Heart left ventricle (tissue), 16 donors: Measurements from ENCODE around the gene SLC25A52. TPM values are rescaled to one million over a fixed set of nuclear protein-coding genes. Genes with fewer than 3 reads are reported as not detected.
"Not testable (repeated sequence)": the region's sequence is repeated elsewhere in the genome, so short reads cannot be mapped to it uniquely, and the experiment has no call there.

Experiments
- ATAC-seq, 4 donors: fragments of 200-7000 bp; cut with Tn5 transposase; one replicate each; pipeline ENCODE4 v1.9.1; 2020 to 2022; ENCODE audit warnings: moderate library complexity in 4 of 4, mild to moderate bottlenecking in 3 of 4, moderate number of reproducible peaks in 1 of 4
- DNase-seq, 5 donors: peaks; one replicate each; pipeline ENCODE4 v3.0.0-alpha.2; 2020
- H3K27ac ChIP-seq, 12 donors: fragments of 200-600 bp; sonication (generic) in 4 of 12; one replicate each; pipeline versions ENCODE4 v1.5.0 to v1.8.0; 2016 to 2022; ENCODE audit warnings: mild to moderate bottlenecking in 2 of 12
- H3K27me3 ChIP-seq, 9 donors: fragments of 200-600 bp; sonication (generic) in 2 of 9; one replicate each; pipeline versions ENCODE4 v1.5.1 to v1.8.0; 2016 to 2022; ENCODE audit warnings: mild to moderate bottlenecking in 3 of 9
- H3K36me3 ChIP-seq, 9 donors: fragments of 200-600 bp; sonication (generic) in 2 of 9; one replicate each; pipeline versions ENCODE4 v1.5.0 to v1.8.0; 2018 to 2022; ENCODE audit warnings: mild to moderate bottlenecking in 2 of 9
- H3K4me1 ChIP-seq, 12 donors: fragments of 200-600 bp; sonication (generic) in 4 of 12; one replicate each; pipeline versions ENCODE4 v1.5.0 to v1.8.0; 2016 to 2022; ENCODE audit warnings: mild to moderate bottlenecking in 3 of 12
- H3K4me3 ChIP-seq, 12 donors: fragments of 200-600 bp; sonication (generic) in 4 of 12; one replicate each; pipeline versions ENCODE4 v1.5.0 to v1.8.0; 2017 to 2022; ENCODE audit warnings: mild to moderate bottlenecking in 9 of 12, moderate library complexity in 4 of 12
- H3K9me3 ChIP-seq, 12 donors: fragments of 200-600 bp; sonication (generic) in 4 of 12; one replicate each; pipeline versions ENCODE4 v1.5.0 to v1.8.0; 2016 to 2022; ENCODE audit warnings: mild to moderate bottlenecking in 1 of 12
- POLR2A ChIP-seq, 2 donors: fragments of 450-650 bp; IDR thresholded peaks; one replicate each; pipeline ENCODE4 v1.6.1; 2017; ENCODE audit warnings: antibody characterized with exemption in 2 of 2, mild to moderate bottlenecking in 2 of 2, moderate library complexity in 2 of 2
- WGBS, 4 donors: extraction: QIAGEN DNeasy Blood & Tissue Kit in 2 of 4; methylation state at CpG; one replicate each; pipeline versions ENCODE4 v1.1.5 to v1.1.7; 2013 to 2018; 5-methylcytosine and 5-hydroxymethylcytosine counted together
- intact Hi-C, 10 donors: fragments of 100-400 bp; cut with DNase I; formaldehyde crosslinking; loops; one replicate each; pipeline versions ENCODE4 v1.11.1 to v1.14.2; 2022
- polyA plus RNA-seq, 2 donors: library from polyadenylated mRNA; stranded (reverse); fragments of 200-250 nt; gene quantifications; one replicate each; pipeline ENCODE4 v1.2.3, GENCODE V29; 2013
- total RNA-seq, 9 donors: library from RNA; depleted of rRNA in 2 of 9; stranded (reverse); fragments of >200 nt in 2 of 9; fragmentation: NEBNext Ultra II Directional in 3 of 9; extraction: Animal tissue kit (Norgen Biotek cat#: 25700) in 3 of 9; gene quantifications; one replicate each; pipeline versions ENCODE4 v1.1.0 to v1.2.4, GENCODE V29; 2016 to 2023
- TF ChIP-seq, protein P1 (sequence below), 12 donors: fragments of 200-600 bp; sonication (generic) in 4 of 12; IDR thresholded peaks; one replicate each; pipeline versions ENCODE4 v1.5.0 to v1.8.0; 2018 to 2022; ENCODE audit warnings: antibody characterized with exemption in 12 of 12, mild to moderate bottlenecking in 5 of 12
- donor health status: ischemic (EF 13 %, LVEDD 7.1; RV severe dilation, severe dysfunction).
- donor health status: healthy with polysubstance abuse.
- donor health status: DM: no; HTN: yes; CAD: no.
- donor health status: DM: no; HTN: no; CAD: no.
- donor health status: ischemic (EF 25% LVEDD 6.9; RV normal size, moderate dysfunction).
- donor health status: ischemic (EF 25% LVEDD 5.7; RV mildly dilated, moderate dysfunction).
- donor health status: healthy.
- donor health status: DM: yes; HTN: yes; CAD: no.
- donor health status: ischemic (EF 35%, LVEDD 5.7; RV mildly dilated, moderate dysfunction).
- donor health status: nonischemic (EF 11% LVEDD 7.7; RV severe dilation, severe dysfunction).
- donor health status: DM: yes; HTN: yes; CAD: no.
- donor health status: PGD.
- donor health status: ischemic (EF 29% LVEDD 5.4; RV normal size, mild dysfunction).
- donor health status: nonischemic (EF 23%, LVEDD 6.1; RV moderate dilation, normal function).

The SLC25A52 gene
- total and polyA plus RNA-seq, 11 donors: not detected

DNA sequence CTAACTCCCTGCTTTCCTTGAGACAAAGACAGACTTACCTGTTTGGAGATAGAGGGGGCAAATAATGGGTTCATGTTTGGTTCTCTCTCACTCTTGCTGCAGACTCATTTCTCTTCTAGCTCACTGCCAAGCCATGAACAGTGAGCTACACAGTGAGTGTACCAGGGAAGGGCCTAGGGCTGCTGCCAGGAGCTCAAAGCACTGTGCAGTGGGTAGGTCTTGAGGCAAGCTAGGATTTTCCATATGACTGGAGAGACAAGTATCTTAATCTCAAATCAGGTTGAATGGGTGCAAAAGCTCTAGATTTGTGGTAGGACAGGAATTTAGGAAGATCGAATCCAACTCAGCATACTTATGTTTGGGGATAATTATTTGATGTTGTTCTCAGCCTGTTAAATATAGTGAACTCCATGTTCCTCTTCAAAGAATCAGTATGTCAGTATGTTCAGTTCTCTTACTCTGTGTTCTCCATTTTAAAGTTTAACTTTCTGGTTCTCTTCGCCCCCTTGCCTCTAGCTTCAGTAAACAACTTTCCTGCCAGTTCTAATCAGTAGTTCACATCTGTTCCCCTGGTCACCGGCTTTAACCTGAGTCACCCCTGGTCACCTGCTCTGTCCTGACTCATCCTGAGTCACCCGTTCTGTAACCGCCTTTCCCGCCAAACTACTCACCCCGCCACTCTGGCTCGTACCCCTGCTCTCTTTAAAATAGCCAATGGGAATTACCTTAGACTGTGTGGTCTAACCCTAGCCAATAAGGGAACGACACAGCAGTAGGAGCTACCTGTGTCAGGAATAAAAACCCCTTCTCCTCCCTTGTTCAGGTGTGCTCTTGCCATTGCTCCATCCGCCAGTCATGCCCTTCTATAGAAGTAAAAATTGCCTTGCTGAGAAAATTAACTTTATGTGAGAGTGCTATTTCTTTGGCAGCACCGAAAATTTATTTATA lies 21.9 kb downstream of the SLC25A52 start:
- Histone ChIP-seq H3K36me3 (no peaks in the 10 kb centered on the region), H3K4me3 (no peak overlapping the region), H3K27me3 (no peaks in the 10 kb centered on the region), H3K9me3 (peaks cover 0 to 7% (median 0%) of the 10 kb centered on the region in 12 donors), H3K27ac (no peak overlapping the region), H3K4me1 (peaks cover 0 to 7% (median 0%) of the 10 kb centered on the region in 12 donors)
- DNase-seq (no peak), ATAC-seq (no peak)
- TF ChIP-seq POLR2A (IDR thresholded peaks at IDR 0.05): no peak
- intact Hi-C loops: loop anchor here in 1 of 10 donors (5.0 kb wide), 1 partner anchor 239 kb away; no protein-coding TSS in a partner anchor
- 90 to 96% (median 91%) methylated on average over 11 of the region's 11 CpGs for WGBS, 4 donors

DNA sequence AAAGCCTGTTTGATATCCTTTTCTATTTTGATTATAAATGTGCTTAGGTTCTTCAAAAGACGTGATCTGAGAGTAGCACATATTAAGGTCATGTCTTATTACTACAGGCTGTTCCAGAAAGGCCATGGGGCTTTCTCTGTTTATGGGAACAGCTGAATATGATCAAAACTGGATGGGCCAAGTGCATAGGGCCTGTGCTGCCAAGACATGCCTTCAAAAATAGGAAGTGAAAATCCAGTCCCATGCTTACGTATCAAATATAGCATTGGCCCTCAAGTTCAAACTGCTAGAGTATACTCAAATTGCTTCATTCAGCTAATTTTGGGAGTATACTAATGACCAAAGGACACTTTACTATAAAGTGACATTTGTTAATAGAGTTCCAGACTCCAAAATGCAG lies 24.1 kb downstream of the SLC25A52 start:
- ATAC-seq (peak in 3 of 4 donors; percentile 22 to 42 (median 34)), DNase-seq (no peak)
- peaks cover 0 to 7% (median 0%) of the 10 kb centered on the region in 12 donors for H3K9me3 ChIP-seq
- no peaks in the 10 kb centered on the region for H3K36me3 ChIP-seq
- intact Hi-C loops: loop anchor here in 1 of 10 donors (5.0 kb wide), 1 partner anchor 241 kb away; no protein-coding TSS in a partner anchor
- H3K27me3 ChIP-seq: no peaks in the 10 kb centered on the region
- no peak overlapping the region for H3K4me3 ChIP-seq
- no peak overlapping the region for H3K27ac ChIP-seq
- H3K4me1 ChIP-seq: peaks cover 0 to 7% (median 0%) of the 10 kb centered on the region in 12 donors
- TF ChIP-seq POLR2A (IDR thresholded peaks at IDR 0.05): no peak
- TF ChIP-seq, protein P1, sequence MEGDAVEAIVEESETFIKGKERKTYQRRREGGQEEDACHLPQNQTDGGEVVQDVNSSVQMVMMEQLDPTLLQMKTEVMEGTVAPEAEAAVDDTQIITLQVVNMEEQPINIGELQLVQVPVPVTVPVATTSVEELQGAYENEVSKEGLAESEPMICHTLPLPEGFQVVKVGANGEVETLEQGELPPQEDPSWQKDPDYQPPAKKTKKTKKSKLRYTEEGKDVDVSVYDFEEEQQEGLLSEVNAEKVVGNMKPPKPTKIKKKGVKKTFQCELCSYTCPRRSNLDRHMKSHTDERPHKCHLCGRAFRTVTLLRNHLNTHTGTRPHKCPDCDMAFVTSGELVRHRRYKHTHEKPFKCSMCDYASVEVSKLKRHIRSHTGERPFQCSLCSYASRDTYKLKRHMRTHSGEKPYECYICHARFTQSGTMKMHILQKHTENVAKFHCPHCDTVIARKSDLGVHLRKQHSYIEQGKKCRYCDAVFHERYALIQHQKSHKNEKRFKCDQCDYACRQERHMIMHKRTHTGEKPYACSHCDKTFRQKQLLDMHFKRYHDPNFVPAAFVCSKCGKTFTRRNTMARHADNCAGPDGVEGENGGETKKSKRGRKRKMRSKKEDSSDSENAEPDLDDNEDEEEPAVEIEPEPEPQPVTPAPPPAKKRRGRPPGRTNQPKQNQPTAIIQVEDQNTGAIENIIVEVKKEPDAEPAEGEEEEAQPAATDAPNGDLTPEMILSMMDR (IDR thresholded peaks at IDR 0.05): no peak
- 55 to 82% (median 74%) methylated on average over 2 of the region's 2 CpGs for WGBS, 4 donors

DNA sequence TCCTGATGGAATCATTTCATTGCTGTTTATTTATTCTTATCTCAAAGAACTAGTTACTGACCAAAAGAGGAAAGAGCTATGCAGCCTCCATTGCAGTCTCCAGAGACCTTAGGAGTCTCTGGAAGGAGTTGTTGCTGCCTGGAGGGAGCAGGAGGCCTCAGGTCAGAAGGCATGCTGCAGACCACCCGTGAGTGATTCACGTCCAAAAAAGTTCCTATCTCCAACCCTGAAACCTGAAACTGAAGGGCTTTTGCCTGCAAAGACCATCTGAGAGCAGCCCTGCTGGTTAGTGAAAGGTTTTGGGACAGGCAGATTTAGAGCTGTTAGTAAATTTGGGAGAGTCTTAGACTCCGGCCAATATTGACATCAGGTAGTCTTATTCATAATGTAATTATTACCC lies 29.1 kb downstream of the SLC25A52 start:
- 45 to 54% (median 52%) methylated on average over 3 of the region's 3 CpGs for WGBS, 4 donors
- DNase-seq (no peak), ATAC-seq (no peak)
- TF ChIP-seq POLR2A (IDR thresholded peaks at IDR 0.05): no peak
- Histone ChIP-seq H3K27ac (no peak overlapping the region), H3K9me3 (no peaks in the 10 kb centered on the region), H3K4me1 (peaks cover 0 to 4% (median 0%) of the 10 kb centered on the region in 12 donors), H3K36me3 (no peaks in the 10 kb centered on the region), H3K27me3 (peaks cover 0 to 6% (median 0%) of the 10 kb centered on the region in 9 donors), H3K4me3 (no peak overlapping the region)
- intact Hi-C loops: no loop called here

DNA sequence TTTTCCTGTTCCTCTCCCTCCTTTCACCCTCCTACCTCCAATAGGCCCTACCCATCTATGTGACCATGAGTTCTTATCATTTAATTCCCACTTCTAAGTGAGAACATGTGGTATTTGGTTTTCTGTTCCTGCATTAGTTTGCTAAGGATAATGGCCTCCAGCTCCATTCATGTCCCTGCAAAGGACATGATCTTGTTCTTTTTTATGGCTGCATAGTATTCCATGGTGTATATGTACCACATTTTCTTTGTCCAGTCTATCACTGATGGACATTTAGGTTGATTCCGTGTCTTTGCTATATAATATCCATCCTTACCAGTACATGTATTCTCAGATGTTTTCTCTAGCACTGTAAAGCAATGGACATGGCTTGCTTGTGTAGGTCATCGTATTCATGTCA lies 31.5 kb downstream of the SLC25A52 start:
- not testable (repeated sequence) for DNase-seq, H3K27ac ChIP-seq, H3K36me3 ChIP-seq, H3K4me3 ChIP-seq, H3K27me3 ChIP-seq, ATAC-seq, H3K4me1 ChIP-seq, H3K9me3 ChIP-seq
- WGBS, 4 donors: 84 to 90% (median 86%) methylated on average over 2 of the region's 2 CpGs
- intact Hi-C loops: loop anchor here in 2 of 10 donors (10.0 kb wide), 2 partner anchors 724 to 734 kb away; no protein-coding TSS in a partner anchor

DNA sequence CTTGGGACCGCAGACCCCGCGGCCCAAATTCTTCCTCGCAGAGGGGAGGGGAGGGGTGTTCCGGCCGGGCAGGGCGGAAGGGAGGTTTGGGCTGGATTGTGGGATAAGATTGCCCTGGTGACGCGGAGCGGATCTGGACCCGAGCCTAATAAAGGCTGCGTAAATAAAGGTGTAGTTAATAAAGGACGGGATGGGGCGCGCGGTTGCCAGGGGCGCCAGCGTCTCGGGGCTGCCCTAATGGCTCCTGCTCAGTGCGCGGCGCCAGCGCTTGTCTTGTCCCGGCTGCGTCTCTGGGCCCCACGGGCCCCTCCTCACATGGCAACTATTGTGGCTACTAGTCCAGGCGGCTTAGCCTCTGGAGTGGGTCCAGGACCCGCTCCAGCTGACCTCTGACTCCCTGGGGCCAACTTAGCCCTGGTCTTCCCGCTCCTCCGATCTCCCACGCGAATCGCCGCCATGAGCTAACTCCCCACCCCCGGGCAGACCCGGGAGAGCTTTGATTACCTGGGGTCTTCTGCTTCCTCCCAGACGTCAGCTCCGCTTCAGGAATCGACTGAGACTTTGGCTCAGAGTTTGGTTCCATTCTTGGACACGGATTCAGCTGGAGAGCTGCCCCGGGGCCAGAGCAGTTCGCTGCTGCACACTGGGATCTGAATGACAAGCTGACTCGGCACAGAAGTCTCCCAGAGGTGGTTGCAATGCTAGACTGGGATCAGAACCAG lies 36.5 kb downstream of the SLC25A52 start:
- DNase-seq (peak; percentile 24 to 68 (median 52)), ATAC-seq (peak; percentile 53 to 83 (median 75))
- peaks cover 0 to 6% (median 0%) of the 10 kb centered on the region in 12 donors for H3K9me3 ChIP-seq
- H3K36me3 ChIP-seq: no peaks in the 10 kb centered on the region
- peaks cover 0 to 9% (median 0%) of the 10 kb centered on the region in 9 donors for H3K27me3 ChIP-seq
- H3K4me1 ChIP-seq: peaks cover 0 to 21% (median 3%) of the 10 kb centered on the region in 12 donors
- WGBS, 4 donors: 8 to 23% (median 10%) methylated on average over 23 to 43 of the region's 43 CpGs
- TF ChIP-seq, protein P1 (IDR thresholded peaks at IDR 0.05): no peak
- TF ChIP-seq POLR2A (IDR thresholded peaks at IDR 0.05): no peak
- H3K4me3 ChIP-seq: peak overlapping the region; percentile 52 to 78 (median 64)
- H3K27ac ChIP-seq: peak overlapping the region in 11 of 12 donors; percentile 9 to 75 (median 59)
- intact Hi-C loops: loop anchor here in 7 of 10 donors (2.0 to 10.0 kb wide), 6 partner anchors 42 to 729 kb away; partner anchors contain the start of gene B4GALT6 (in 1 of the 7)
